Gastrocnemius medialis (tissue), 4 donors: Measurements from ENCODE around the gene GNAZ. TPM values are rescaled to one million over a fixed set of nuclear protein-coding genes. Genes with fewer than 3 reads are reported as not detected.

ENCODE experiments used
- ATAC-seq, 2 donors: fragments of 150-250 bp; one replicate each; pipeline ENCODE4 v1.9.1; 2016
- DNase-seq, 2 donors: peaks; one replicate each; pipeline ENCODE4 v3.0.0-alpha.2; 2019
- H3K27ac ChIP-seq, 4 donors: fragments of 200-600 bp; sonication (generic); 1 replicate in 1 of 4; 2 replicates in 3 of 4; pipeline ENCODE4 v1.5.1; 2016 to 2018; ENCODE audit warnings: mild to moderate bottlenecking in 2 of 4, moderate library complexity in 1 of 4
- H3K27me3 ChIP-seq, 3 donors: fragments of 200-600 bp; sonication (generic) in 2 of 3; 1 replicate in 1 of 3; 2 replicates in 2 of 3; pipeline versions ENCODE4 v1.5.1 to v1.6.0; 2016 to 2019; ENCODE audit warnings: mild to moderate bottlenecking in 1 of 3, moderate library complexity in 1 of 3
- H3K36me3 ChIP-seq, 2 donors: fragments of 200-600 bp; sonication (generic) in 1 of 2; one replicate each; pipeline ENCODE4 v1.5.1; 2017 to 2018
- H3K4me1 ChIP-seq, 2 donors: fragments of 200-600 bp; sonication (generic) in 1 of 2; one replicate each; pipeline ENCODE4 v1.5.1; 2016 to 2017; ENCODE audit warnings: mild to moderate bottlenecking in 2 of 2
- H3K4me3 ChIP-seq, 4 donors: fragments of 200-600 bp; sonication (generic) in 3 of 4; 1 replicate in 1 of 4; 2 replicates in 3 of 4; pipeline ENCODE4 v1.5.1; 2016 to 2019; ENCODE audit warnings: mild to moderate bottlenecking in 2 of 4
- H3K9me3 ChIP-seq, 3 donors: fragments of 200-600 bp; sonication (generic) in 2 of 3; 1 replicate in 1 of 3; 2 replicates in 2 of 3; pipeline ENCODE4 v1.5.1; 2016 to 2019
- POLR2A ChIP-seq, 2 donors: fragments of 450-650 bp; IDR thresholded peaks; one replicate each; pipeline ENCODE4 v1.6.1; 2017; ENCODE audit warnings: antibody characterized with exemption in 2 of 2, mild to moderate bottlenecking in 2 of 2, moderate library complexity in 2 of 2
- in situ Hi-C, 4 donors: fragments of 200-750 bp; cut with MboI; loops; one replicate each; pipeline versions ENCODE4 v1.15.0 to v1.8.0; 2017; ENCODE audit warnings: low sequenced_read_pairs in 4 of 4
- intact Hi-C: fragments of 100-400 bp; cut with DNase I; formaldehyde crosslinking; loops from one replicate; pipeline ENCODE4 v1.15.1; 2023; ENCODE audit warnings: low total_unique reads
- total RNA-seq, 4 donors: library from RNA; depleted of rRNA; stranded (reverse); fragments of >200 nt; gene quantifications; one replicate each; pipeline versions ENCODE4 v1.1.0 to v1.2.3, GENCODE V29; 2016
- TF ChIP-seq, protein P1 (sequence below), 5 experiments: fragments of 450-650 bp in 3 of 5; fragments of 200-600 bp in 2 of 5; sonication (generic) in 2 of 5; IDR thresholded peaks in 4 of 5; conservative IDR thresholded peaks in 1 of 5; 1 replicate in 4 of 5; 2 replicates in 1 of 5; pipeline ENCODE4 v1.5.1; 2016 to 2019; ENCODE audit warnings: antibody characterized with exemption in 5 of 5, mild to moderate bottlenecking in 3 of 5, moderate library complexity in 3 of 5

Gene GNAZ
- total RNA-seq, 4 donors from 2014 or later: 0.92 to 3.1 (median 2.6) TPM

DNA sequence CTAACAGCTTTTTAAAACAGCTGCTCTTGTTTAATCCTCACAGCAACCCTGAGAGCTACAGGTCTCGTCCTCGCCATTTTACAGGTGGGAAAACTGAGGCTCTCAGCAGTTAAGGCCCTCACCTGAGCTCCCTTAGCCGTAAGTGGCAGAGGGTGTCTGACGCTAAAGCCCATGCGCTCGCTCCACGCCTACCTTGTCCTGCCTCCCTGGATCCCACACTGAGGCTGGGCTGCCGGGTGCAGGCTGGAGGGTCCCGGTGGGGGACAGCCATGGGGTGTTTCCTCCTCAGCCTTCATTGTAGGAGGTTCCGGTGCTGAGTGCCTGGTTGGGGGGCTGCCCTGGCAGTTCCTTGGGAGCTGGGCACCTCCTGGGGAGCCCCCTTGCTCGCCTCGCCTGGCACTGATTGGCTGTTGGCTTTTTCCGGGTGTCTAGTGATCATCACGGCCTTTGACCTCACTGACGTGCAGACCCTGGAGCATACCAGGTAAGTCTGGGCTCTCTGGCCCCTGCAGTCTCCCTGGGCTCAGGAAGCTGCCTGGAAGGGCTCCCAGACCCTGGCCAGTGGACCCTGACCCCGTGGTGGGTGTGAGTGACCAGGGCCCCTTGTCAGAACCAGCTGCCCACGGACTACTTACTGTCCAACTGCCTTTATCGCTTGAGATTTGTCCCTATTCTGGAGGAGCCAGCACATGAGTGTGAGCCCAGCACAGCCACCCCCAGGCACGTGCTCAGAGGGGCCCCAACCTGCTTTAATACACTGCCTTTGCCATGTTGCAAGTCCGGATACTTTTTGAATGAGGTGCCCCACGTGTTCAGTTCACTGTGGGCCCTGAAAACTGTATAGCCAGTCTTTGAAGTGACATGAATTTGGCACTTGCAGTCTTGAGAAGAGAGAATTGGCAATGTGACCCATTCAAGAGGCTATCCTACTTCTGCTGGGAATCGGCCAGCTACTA is 87.5 kb downstream of the GNAZ start:
- Histone ChIP-seq H3K27me3 (no peaks in the 10 kb centered on the region), H3K36me3 (no peaks in the 10 kb centered on the region), H3K9me3 (no peaks in the 10 kb centered on the region), H3K4me1 (no peaks in the 10 kb centered on the region), H3K4me3 (no peak overlapping the region), H3K27ac (no peak overlapping the region)
- ATAC-seq (no peak), DNase-seq (no peak)
- intact Hi-C loops: no loop called here
- in situ Hi-C loops: no loop called here
- TF ChIP-seq POLR2A (IDR thresholded peaks at IDR 0.05): no peak
- TF ChIP-seq, protein P1, sequence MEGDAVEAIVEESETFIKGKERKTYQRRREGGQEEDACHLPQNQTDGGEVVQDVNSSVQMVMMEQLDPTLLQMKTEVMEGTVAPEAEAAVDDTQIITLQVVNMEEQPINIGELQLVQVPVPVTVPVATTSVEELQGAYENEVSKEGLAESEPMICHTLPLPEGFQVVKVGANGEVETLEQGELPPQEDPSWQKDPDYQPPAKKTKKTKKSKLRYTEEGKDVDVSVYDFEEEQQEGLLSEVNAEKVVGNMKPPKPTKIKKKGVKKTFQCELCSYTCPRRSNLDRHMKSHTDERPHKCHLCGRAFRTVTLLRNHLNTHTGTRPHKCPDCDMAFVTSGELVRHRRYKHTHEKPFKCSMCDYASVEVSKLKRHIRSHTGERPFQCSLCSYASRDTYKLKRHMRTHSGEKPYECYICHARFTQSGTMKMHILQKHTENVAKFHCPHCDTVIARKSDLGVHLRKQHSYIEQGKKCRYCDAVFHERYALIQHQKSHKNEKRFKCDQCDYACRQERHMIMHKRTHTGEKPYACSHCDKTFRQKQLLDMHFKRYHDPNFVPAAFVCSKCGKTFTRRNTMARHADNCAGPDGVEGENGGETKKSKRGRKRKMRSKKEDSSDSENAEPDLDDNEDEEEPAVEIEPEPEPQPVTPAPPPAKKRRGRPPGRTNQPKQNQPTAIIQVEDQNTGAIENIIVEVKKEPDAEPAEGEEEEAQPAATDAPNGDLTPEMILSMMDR (IDR thresholded peaks at IDR 0.05 in 4 of 5, conservative IDR thresholded peaks at IDR 0.05 in 1 of 5): no peak

DNA sequence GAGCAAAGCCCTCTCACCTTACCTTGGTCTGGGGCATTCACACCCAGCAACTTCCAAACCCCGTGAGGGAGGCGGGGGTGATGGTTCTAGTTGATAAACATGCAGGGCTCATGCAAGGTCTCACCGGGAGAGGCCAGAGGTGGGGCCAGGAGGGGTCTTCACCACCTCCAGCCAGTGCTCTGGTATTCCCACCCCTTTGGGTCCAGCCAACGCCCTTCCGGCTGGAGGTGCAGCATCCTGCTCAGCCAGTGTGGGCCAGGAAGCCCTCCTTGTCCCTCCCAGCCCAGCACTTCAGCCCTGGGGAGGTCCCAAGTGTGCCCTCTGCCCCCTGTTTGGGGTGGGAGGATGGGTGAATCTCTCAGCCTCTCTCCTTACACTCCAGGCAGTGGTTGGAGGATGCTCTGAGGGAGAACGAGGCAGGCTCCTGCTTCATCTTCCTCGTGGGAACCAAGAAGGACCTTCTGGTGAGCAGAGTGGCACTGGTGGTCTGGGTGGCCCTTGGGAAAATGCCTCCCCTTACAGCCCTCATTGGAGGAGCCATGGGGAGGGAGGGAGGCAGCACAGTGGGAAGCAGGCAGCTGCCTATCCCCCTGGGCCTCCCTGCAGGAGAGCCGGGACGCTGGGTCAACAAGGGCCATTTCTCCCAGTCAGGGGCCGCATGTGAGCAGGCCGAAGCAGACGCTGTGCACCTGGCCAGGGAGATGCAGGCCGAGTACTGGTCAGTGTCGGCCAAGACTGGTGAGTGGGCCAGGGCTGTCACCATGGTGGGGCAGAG is 88.4 kb downstream of the GNAZ start:
- Histone ChIP-seq H3K4me1 (no peaks in the 10 kb centered on the region), H3K9me3 (no peaks in the 10 kb centered on the region), H3K27me3 (no peaks in the 10 kb centered on the region), H3K36me3 (no peaks in the 10 kb centered on the region), H3K27ac (no peak overlapping the region), H3K4me3 (no peak overlapping the region)
- TF ChIP-seq POLR2A (IDR thresholded peaks at IDR 0.05): no peak
- TF ChIP-seq, protein P1 (IDR thresholded peaks at IDR 0.05 in 4 of 5, conservative IDR thresholded peaks at IDR 0.05 in 1 of 5): no peak
- ATAC-seq: no peak
- intact Hi-C loops (no loop called here), in situ Hi-C loops (no loop called here)
- no peak for DNase-seq

DNA sequence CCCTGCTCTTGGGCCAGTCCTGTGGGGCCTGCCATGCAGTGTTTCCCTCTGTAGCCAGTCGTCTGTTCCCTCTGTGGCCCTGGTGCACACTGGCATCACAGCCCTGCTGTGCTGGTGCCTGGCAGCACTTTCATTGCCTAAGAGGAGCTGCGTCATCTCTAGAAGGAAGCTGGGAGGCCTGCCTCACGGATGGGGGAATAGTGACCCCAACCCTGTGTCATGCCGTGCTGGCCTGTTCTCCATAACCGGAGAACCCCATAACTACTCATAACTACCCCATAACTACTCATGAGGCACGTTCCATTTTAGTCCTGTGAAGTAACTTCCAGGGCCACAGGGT is 88.9 kb downstream of the GNAZ start:
- no peak for DNase-seq
- in situ Hi-C loops: no loop called here
- H3K36me3 ChIP-seq: no peaks in the 10 kb centered on the region

DNA sequence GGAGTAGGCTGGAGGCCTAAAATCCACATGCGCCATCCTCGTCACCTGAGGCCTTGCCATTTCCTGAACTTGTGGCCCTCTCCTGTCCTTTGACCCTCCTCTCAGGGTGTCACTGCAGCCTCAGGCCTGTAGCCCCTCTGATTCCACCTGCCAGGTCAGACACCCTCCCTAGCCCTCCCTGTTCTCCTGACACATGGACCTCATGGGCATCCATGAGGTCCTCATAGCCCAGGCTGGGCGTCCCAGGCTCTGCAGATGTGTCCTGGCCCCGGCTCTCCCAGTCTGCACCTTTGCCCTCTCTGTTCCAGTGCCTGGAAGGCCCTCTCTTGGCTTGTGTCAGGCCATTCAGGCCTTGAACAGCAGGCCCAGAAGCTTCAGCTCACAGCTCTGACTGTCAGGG is 90.7 kb downstream of the GNAZ start:
- Histone ChIP-seq H3K4me1 (no peaks in the 10 kb centered on the region), H3K4me3 (no peak overlapping the region), H3K36me3 (no peaks in the 10 kb centered on the region), H3K27ac (no peak overlapping the region), H3K27me3 (no peaks in the 10 kb centered on the region), H3K9me3 (no peaks in the 10 kb centered on the region)
- intact Hi-C loops (no loop called here), in situ Hi-C loops (no loop called here)
- no peak for DNase-seq
- TF ChIP-seq POLR2A (IDR thresholded peaks at IDR 0.05): no peak
- TF ChIP-seq, protein P1 (IDR thresholded peaks at IDR 0.05 in 4 of 5, conservative IDR thresholded peaks at IDR 0.05 in 1 of 5): no peak
- ATAC-seq: no peak

More for the DNA sequence above, 88.9 kb downstream of the GNAZ start:
- H3K27ac ChIP-seq: no peak overlapping the region
- ATAC-seq: no peak
- no peaks in the 10 kb centered on the region for H3K27me3 ChIP-seq
- no peaks in the 10 kb centered on the region for H3K4me1 ChIP-seq
- no peak overlapping the region for H3K4me3 ChIP-seq
- no peak for TF ChIP-seq POLR2A (IDR thresholded peaks at IDR 0.05)
- TF ChIP-seq, protein P1 (IDR thresholded peaks at IDR 0.05 in 4 of 5, conservative IDR thresholded peaks at IDR 0.05 in 1 of 5): no peak
- no peaks in the 10 kb centered on the region for H3K9me3 ChIP-seq
- intact Hi-C loops: no loop called here
